HG03442 (cell line): ENCODE results near the gene USP35.
"Not testable (repeated sequence)": the region's sequence is repeated elsewhere in the genome, so short reads cannot be mapped to it uniquely, and the experiment has no call there.

Experiments used
- ATAC-seq: cut with Tn5 transposase; IDR thresholded peaks from one replicate; pipeline ENCODE4 v1.9.1; 2021; ENCODE audit warnings: mild to moderate bottlenecking, moderate library complexity; ENCODE audit not compliant: unreplicated experiment

Gene USP35

GRCh38 chr11:78213526-78214330 is 25.0 kb downstream of the USP35 start:
- no peak for ATAC-seq

GRCh38 chr11:78214331-78215194 is 25.8 kb downstream of the USP35 start:
- ATAC-seq: no peak

- ATAC-seq: no peak
Observed at GRCh38 chr11:78216021-78216420, 27.3 kb downstream of the USP35 start.

- no peak for ATAC-seq
Observed at GRCh38 chr11:78216571-78217287, 28.0 kb downstream of the USP35 start.

- ATAC-seq: no peak
Observed at GRCh38 chr11:78217650-78218541, 29.2 kb downstream of the USP35 start.

- no peak for ATAC-seq
Observed at GRCh38 chr11:78218707-78219492, 30.2 kb downstream of the USP35 start.

GRCh38 chr11:78219493-78220217 is 30.9 kb downstream of the USP35 start:
- no peak for ATAC-seq

GRCh38 chr11:78220218-78221157 is 31.8 kb downstream of the USP35 start:
- no peak for ATAC-seq

GRCh38 chr11:78221396-78222315 is 32.9 kb downstream of the USP35 start:
- ATAC-seq: no peak

- ATAC-seq: not testable (repeated sequence)
Observed at GRCh38 chr11:78222726-78223125, 34.0 kb downstream of the USP35 start.

- peak; percentile 66 for ATAC-seq
Observed at GRCh38 chr11:78223320-78223954, 34.7 kb downstream of the USP35 start.

- no peak for ATAC-seq
Observed at GRCh38 chr11:78224506-78224905, 35.8 kb downstream of the USP35 start.

- no peak for ATAC-seq
Observed at GRCh38 chr11:78224906-78225420, 36.2 kb downstream of the USP35 start.

GRCh38 chr11:78226684-78227680 is 38.3 kb downstream of the USP35 start:
- ATAC-seq: no peak

GRCh38 chr11:78227921-78228320 is 39.2 kb downstream of the USP35 start:
- peak; percentile 37 for ATAC-seq
